Activated naive CD4-positive, alpha-beta T cell treated with anti-CD3 and anti-CD28 coated beads, Interleukin-2, amount 10 ng/mL, durations not matched to agents 7 days and 5 days (primary cell): ENCODE data around the gene FER1L5.
A peak's percentile ranks its signal among the peaks of the same experiment; 100 is the strongest.

Source experiments
- CTCF ChIA-PET: fragments of 350-600 bp; sonication (Branson Sonifier 250); formaldehyde crosslinking; loops from one replicate; lab custom pipeline; 2021; ENCODE audit warnings: antibody characterized with exemption; lab: Charles Lee
- DNase-seq: peaks from one replicate; pipeline ENCODE4 v3.0.0-alpha.2; 2020
- H3K27ac Mint-ChIP-seq: one replicate; pipeline ENCODE4 v1.8.0; 2021; ENCODE audit warnings: mild to moderate bottlenecking, moderate library complexity, mixed read lengths
- H3K27me3 Mint-ChIP-seq: one replicate; pipeline ENCODE4 v1.8.0; 2021; ENCODE audit warnings: mild to moderate bottlenecking, mixed read lengths
- H3K36me3 Mint-ChIP-seq: one replicate; pipeline ENCODE4 v1.8.0; 2021; ENCODE audit warnings: mixed read lengths
- H3K4me1 Mint-ChIP-seq: one replicate; pipeline ENCODE4 v1.8.0; 2021; ENCODE audit warnings: mixed read lengths
- H3K4me3 Mint-ChIP-seq: one replicate; pipeline ENCODE4 v1.8.0; 2021; ENCODE audit warnings: mild to moderate bottlenecking, moderate library complexity, mixed read lengths
- H3K9me3 Mint-ChIP-seq: one replicate; pipeline ENCODE4 v1.8.0; 2021; ENCODE audit warnings: mixed read lengths

Gene FER1L5

DNA sequence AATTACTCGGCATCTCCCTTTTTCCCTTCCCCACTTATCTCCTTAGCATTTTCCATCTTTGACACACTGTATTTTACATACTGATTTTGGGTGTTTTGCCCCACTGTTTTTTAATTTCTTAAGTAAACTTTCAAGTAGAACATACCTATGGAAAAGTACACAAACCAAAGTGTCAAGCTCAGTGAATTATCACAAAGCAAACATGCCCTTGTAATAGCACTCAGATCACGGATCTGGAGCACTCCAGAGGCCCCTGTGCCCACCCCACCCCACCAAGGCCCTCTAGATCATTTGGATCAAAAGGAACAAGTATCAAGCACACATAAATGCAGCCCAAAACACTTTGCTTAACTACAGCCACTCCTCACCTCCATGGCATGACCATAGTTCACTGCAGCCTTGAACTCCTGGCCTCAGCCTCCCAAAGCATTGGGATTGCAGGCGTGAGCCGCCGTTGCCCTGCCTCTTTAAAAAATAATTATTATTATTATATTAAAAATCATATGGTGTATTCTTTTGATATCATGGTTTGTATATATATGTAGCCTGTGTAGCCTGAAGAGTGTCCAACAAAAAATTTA is 38.1 kb downstream of the FER1L5 start:
- Mint-ChIP-seq H3K27me3 (peaks cover 21% of the 10 kb centered on the region), H3K4me1 (no peaks in the 10 kb centered on the region), H3K4me3 (no peak overlapping the region), H3K9me3 (no peaks in the 10 kb centered on the region), H3K27ac (no peak overlapping the region), H3K36me3 (no peaks in the 10 kb centered on the region)
- CTCF ChIA-PET, result no interaction called here
- no peak for DNase-seq

DNA sequence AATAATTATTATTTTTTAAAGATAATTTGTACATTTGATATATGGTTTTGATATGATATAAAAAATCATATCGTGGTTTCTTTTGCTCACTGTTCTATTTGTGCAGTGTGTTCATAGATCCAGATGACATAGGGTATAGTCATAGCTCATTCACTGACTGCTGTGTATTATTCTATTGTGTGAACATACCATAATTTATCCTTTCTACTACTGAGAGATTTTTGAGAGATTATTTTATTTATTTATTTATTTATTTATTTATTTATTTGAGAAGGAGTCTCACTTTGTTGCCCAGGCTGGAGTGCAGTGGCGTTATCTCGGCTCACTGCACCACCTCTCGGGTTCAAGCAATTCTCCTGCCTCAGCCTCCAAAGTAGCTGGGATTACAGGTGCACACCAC is 39.0 kb downstream of the FER1L5 start:
- CTCF ChIA-PET, result no interaction called here
- no peak for DNase-seq
- Mint-ChIP-seq H3K4me3 (no peak overlapping the region), H3K4me1 (no peaks in the 10 kb centered on the region), H3K27ac (no peak overlapping the region), H3K36me3 (no peaks in the 10 kb centered on the region), H3K27me3 (peaks cover 22% of the 10 kb centered on the region), H3K9me3 (no peaks in the 10 kb centered on the region)

DNA sequence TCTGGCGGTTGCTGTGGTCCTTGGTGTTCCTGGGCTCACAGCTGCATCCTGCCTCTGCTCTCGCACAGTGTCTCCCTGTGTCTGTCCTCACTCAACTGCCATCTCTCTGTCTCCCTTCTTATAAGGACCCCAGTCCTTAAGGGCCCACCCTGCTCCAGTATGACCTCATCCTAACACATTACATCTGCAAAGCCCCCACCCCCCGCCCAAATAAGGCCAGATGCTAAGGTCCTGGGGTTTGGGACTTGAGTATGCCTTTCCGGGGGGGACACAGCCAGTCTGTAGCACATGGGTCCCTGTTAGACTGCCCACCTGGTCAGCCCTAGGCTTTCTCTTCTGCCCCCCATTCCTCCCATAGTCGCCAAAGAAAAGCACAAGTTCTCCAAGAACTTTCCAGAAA is 40.7 kb downstream of the FER1L5 start:
- H3K4me3 Mint-ChIP-seq, result no peak overlapping the region
- H3K4me1 Mint-ChIP-seq, result no peaks in the 10 kb centered on the region
- peaks cover 27% of the 10 kb centered on the region for H3K27me3 Mint-ChIP-seq
- no peaks in the 10 kb centered on the region for H3K9me3 Mint-ChIP-seq
- no peak for DNase-seq
- no peak overlapping the region for H3K27ac Mint-ChIP-seq
- CTCF ChIA-PET, result no interaction called here
- H3K36me3 Mint-ChIP-seq, result no peaks in the 10 kb centered on the region

DNA sequence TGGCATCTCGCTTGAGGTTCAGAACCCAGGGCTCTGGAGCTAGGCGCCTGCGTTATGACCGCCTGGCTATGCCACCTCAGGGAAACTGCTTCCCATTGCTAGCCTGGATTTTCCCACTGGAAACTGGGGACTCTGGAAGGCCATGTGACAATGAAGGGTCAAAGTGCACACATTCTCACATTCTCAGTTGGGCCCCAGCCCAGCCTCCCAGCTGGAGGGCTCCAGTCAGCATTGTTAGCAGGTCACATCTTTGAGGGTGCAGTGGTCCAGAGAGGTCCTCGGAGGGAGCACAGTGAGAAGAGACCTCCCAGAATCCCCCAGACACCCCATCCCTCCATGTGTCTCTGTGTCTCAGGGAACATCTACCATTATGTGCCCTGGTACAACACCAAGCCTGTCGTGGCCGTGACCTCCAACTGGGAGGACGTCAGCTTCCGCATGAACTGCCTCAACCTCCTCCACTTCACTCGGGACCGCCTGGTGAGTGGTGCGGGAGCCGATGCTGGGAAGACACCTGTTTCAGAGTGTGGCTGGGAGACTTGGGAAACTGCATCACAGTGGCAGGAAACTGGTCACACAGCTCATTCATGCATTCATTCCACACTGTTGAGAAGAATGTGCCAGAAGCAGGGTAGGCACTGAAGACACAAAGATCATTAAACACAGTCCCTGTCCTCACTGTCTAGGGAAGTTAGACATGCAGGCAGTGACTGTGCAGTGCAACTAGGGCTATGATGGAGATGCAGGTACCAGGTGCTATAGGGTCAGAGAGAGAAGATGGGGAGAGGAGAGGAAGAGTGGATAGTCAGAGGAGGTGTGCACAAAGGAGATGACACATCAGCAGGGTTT is 41.6 kb downstream of the FER1L5 start:
- Mint-ChIP-seq H3K36me3 (no peaks in the 10 kb centered on the region), H3K27me3 (peaks cover 27% of the 10 kb centered on the region), H3K27ac (no peak overlapping the region), H3K4me3 (no peak overlapping the region), H3K9me3 (no peaks in the 10 kb centered on the region), H3K4me1 (no peaks in the 10 kb centered on the region)
- DNase-seq, result no peak
- CTCF ChIA-PET, result no interaction called here

DNA sequence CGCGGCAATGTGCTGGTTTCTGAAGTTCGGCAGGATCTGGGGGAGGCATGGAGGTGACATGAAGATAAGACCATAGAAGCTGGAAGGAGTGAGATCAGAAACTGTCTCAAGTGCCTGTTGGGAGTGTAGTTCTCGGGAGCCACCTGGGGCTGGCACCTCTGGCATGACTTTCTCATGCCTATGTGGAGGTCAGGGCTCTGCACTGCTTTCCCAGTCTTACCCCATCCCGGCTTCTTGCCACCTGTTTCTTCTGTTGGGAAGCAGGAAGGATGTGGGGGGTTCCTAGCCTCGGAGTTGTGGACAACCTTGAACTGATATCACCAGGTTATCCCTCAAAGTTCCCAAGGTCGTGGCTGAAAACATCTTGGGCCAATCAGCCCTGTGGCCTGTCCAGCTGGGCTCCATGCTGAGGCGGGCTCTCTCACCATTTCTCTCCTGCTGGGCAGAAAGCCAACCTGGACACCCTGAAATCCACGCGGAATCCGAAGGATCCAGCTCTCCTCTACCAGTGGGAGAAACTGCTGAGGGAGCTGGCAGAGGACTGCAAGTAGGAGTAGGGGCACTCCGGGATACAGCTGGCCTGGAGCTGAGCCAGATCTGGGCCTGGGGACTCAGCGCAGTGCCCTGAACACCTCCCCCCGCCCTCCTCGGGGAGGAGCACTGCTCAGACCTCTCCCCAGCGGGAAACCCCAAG is 42.5 kb downstream of the FER1L5 start:
- DNase-seq, result no peak
- H3K4me1 Mint-ChIP-seq, result no peaks in the 10 kb centered on the region
- H3K9me3 Mint-ChIP-seq, result no peaks in the 10 kb centered on the region
- H3K27ac Mint-ChIP-seq, result no peak overlapping the region
- H3K36me3 Mint-ChIP-seq, result no peaks in the 10 kb centered on the region
- peaks cover 27% of the 10 kb centered on the region for H3K27me3 Mint-ChIP-seq
- H3K4me3 Mint-ChIP-seq, result no peak overlapping the region
- CTCF ChIA-PET, result no interaction called here

DNA sequence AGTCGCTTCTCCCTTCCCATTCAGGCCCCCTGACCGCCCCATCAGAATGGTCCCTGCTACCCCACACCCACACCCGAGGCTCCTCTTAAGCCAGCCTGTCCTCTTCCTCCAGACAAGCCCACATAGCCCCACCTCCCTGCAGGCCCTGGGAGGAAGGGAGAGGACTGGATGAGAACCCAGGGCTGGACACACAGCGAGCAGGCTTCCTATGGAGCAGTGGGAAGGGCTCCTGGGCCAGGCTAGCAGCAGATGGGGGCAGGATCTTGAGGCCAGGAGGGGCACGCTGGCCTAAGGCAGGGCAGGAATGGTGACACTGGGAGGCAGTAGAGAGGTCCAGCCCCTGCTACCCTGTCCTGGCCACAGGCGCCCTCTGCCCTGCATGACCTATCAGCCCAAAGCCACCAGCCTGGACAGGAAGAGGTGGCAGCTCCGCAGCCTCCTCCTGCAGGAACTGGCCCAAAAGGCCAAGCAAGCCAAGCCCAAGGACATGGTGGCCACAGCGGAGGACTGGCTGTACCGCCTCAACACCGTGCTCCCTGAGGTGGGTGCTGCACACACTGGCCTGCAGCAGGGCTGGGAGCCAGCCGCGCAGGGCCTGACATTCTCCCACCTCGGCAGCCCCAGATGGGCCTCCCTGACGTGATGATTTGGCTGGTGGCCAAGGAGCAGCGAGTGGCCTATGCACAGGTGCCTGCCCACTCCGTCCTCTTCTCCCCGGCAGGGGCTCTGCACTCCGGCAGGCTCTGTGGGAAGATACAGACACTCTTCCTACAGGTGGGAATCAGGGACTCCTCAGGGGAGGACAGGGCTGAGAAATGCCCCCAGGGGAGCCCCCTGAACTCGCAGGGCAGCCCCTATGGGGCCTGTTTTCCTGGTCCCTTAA is 43.3 kb downstream of the FER1L5 start:
- no peak for DNase-seq
- H3K9me3 Mint-ChIP-seq, result no peaks in the 10 kb centered on the region
- no peak overlapping the region for H3K4me3 Mint-ChIP-seq
- no peaks in the 10 kb centered on the region for H3K4me1 Mint-ChIP-seq
- H3K27me3 Mint-ChIP-seq, result peaks cover 27% of the 10 kb centered on the region
- no peak overlapping the region for H3K27ac Mint-ChIP-seq
- no peaks in the 10 kb centered on the region for H3K36me3 Mint-ChIP-seq
- CTCF ChIA-PET, result no interaction called here

DNA sequence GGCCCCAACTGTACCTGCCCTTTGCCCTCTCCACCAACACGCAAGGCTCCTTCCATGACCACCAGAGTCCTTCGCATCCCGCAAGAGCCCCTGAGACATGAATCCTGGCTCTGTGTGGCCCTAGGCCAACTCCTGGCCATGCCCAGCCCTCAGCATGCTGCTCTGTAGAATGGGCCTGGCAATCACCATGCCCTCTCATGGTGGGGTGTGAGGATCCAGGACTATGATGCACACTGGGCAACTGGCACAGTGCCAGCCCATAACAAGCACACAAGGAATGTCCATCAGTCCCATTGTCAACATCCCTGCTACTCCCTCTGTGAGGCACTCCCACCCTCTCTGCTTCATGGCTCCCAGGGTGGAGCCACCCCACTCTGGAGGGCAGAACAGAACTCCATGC is 44.7 kb downstream of the FER1L5 start:
- Mint-ChIP-seq H3K9me3 (no peaks in the 10 kb centered on the region), H3K4me1 (no peaks in the 10 kb centered on the region), H3K4me3 (no peak overlapping the region), H3K27ac (peak overlapping the region; percentile 24), H3K27me3 (peaks cover 27% of the 10 kb centered on the region), H3K36me3 (no peaks in the 10 kb centered on the region)
- DNase-seq, result no peak
- CTCF ChIA-PET, result no interaction called here

DNA sequence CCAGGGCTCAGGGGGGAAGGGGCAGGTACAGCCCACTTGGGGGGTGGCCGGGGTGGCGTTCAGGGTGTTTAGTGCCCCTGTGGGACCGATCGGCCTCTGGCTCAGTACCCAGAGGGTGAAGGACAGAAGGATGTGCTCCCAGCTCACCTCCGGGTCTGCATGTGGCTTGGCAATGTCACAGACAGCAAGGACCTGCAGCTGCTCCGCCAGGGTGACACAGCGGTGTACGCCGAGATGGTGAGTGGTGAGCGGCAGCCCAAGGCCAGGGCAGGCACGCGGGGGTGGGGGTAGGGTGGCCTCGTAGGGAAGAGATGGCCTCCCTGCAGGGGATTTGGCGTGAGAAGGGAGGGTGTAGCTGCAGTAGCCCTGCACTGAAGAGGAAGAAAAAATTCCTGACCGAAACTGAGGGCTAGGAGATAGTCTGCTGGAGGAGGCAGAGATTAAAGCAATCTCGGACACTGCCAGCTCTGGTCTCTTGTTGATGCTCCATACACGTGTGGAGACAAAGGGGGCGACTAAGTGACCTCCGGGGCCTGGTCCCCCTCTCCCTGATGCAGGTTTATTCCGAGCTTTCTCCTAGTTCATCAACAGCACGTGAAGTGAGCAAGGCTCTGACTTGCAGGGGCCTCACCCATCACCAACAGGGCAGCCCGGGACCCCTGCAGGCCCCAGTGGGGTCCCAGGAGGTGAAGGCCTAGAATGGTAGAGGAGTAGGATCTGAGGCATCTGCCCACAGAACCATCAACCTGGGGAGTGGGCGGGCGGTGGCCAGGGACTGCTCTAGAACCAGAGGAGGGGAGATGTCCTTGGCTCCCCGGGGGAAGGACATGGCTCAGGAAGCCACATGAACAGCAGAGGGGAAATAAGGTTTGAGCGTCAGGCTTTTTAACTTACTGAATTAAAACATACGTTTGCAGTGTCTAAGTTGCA is 45.4 kb downstream of the FER1L5 start:
- CTCF ChIA-PET, result no interaction called here
- Mint-ChIP-seq H3K36me3 (no peaks in the 10 kb centered on the region), H3K9me3 (no peaks in the 10 kb centered on the region), H3K27ac (no peak overlapping the region), H3K27me3 (peaks cover 27% of the 10 kb centered on the region), H3K4me3 (no peak overlapping the region), H3K4me1 (no peaks in the 10 kb centered on the region)
- DNase-seq, result no peak

DNA sequence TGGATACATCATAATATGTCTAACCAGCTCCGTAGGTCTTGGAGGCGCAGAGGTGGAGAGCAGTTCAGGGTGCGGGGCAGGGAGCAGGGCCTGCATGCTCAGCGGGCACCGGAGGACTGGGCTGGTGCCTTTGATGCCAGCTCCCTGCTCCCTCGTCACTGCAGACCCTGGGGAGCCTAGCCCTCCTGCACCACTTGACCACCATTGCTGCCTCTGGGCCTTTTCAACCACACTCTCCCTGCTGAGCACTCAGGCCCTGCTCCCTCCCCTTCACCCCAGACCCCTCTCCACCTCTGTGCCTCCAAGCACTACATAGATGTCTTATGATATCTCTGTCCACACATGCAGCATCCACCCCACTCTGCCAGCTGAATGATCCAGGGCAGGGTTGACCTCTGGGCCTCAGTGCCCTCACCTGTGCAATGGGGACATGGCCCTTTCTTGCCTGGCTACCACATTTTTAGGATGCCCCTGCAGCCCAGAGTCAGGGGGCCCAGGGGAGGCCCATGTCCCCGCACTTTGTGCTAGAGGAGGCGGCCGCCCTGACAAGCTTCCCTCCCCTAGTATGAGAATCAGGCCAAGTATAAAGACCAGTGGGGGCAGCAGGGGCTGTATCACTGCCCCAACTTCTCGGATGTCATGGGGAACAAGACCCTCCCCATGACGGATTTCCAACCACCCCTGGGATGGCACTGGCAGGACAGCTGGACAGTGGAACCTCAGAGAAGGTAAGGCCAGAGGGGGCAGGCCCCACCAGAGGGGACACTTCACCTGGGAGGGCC is 46.3 kb downstream of the FER1L5 start:
- no peak overlapping the region for H3K4me3 Mint-ChIP-seq
- H3K36me3 Mint-ChIP-seq, result no peaks in the 10 kb centered on the region
- H3K9me3 Mint-ChIP-seq, result no peaks in the 10 kb centered on the region
- H3K27ac Mint-ChIP-seq, result no peak overlapping the region
- CTCF ChIA-PET, result no interaction called here
- H3K4me1 Mint-ChIP-seq, result no peaks in the 10 kb centered on the region
- H3K27me3 Mint-ChIP-seq, result peaks cover 20% of the 10 kb centered on the region
- DNase-seq, result no peak

DNA sequence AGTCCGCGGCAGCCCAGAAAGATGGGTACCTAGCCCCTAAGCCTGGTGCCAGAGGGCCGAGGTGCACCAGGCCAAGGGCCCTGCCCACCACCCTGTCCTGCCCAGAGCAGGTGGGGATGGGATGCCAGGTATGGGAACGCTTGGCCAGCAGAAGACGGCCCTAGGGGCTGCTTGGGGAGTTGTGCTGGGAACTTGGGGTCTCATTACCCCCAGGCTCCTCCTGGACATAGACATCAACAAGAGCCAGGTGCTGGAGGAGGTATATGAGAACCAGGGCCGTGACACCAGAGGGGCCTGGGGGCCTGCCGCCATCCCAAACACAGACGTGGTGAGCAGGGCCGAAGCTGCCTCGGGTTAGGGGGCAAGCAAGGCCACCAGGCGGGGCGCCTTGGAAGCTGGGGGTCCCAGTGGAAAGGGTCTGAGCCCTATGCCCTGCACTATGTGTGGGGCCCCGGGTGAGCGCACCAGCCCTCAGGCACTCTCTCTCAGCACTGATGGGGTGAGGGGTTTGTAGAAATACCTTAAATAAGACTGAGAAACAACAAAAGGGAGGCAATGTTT is 46.9 kb downstream of the FER1L5 start:
- Mint-ChIP-seq H3K27me3 (peaks cover 14% of the 10 kb centered on the region), H3K4me3 (no peak overlapping the region), H3K36me3 (no peaks in the 10 kb centered on the region), H3K9me3 (no peaks in the 10 kb centered on the region), H3K27ac (no peak overlapping the region), H3K4me1 (no peaks in the 10 kb centered on the region)
- CTCF ChIA-PET, result no interaction called here
- no peak for DNase-seq

DNA sequence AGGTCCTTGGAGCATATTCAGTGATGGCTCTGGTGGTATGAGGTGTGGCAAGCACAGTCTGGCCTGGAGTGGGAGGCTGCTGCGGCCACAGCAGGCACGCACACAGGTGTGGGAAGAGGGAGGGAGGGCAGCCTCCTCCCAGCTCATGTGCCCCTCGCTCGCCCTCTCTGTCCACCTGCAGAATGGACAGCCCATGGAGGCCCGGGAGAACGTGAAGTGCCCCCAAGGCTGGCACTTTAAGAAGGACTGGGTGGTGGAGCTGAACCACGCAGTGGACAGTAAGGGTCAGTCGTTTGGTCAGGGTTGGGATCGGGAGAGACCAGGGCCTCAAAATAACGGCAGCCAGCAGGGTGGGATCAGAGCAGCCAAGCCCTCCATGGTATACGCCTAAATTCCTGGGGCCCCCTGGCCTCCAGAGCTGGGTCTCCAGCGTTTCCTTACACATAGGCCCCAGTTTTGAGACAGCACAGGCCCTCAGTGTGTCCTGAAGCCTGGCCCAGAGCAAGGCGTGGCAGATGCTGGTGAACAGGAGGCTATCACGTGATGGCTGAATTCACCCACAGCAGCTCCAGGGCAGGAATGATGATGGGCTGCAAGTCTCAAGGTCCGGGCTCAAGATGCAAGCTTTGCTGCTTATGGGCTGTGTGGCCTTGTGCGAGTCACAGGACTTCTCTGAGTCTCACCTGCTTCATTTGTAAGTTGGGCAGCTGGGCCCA is 47.9 kb downstream of the FER1L5 start:
- no peaks in the 10 kb centered on the region for H3K36me3 Mint-ChIP-seq
- CTCF ChIA-PET, result no interaction called here
- H3K9me3 Mint-ChIP-seq, result no peaks in the 10 kb centered on the region
- no peak overlapping the region for H3K4me3 Mint-ChIP-seq
- H3K27ac Mint-ChIP-seq, result no peak overlapping the region
- H3K27me3 Mint-ChIP-seq, result peaks cover 8% of the 10 kb centered on the region
- H3K4me1 Mint-ChIP-seq, result no peaks in the 10 kb centered on the region
- no peak for DNase-seq

DNA sequence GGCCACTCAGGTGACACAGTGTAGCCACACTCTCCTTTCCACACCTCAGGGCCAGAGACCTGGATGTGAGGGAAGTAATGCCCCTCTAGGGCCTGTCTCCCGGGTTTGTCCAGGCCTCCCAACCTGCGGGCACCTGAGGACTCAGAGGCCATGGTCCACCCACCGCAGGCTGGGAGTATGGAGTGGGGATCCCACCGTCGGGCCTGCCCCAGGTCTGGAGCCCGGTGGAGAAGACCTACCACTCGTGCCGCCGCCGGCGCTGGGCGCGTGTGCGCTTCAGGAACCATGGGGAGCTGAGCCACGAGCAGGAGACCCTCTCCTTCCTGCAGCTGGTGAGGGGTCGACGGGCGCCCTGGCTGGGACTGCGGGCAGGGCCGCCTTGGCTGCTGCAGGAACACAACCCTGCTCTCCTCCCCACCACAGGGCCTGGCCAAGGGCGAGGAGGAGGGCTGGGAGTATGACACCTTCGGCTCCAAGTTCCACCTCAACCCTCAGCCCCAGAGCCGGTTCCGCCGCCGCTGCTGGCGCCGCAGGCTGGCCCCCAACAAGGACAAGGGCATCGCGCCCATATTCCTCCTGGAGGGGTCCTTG is 48.6 kb downstream of the FER1L5 start:
- H3K4me1 Mint-ChIP-seq, result no peaks in the 10 kb centered on the region
- DNase-seq, result no peak
- H3K27ac Mint-ChIP-seq, result no peak overlapping the region
- H3K36me3 Mint-ChIP-seq, result no peaks in the 10 kb centered on the region
- no peaks in the 10 kb centered on the region for H3K9me3 Mint-ChIP-seq
- H3K4me3 Mint-ChIP-seq, result no peak overlapping the region
- peaks cover 5% of the 10 kb centered on the region for H3K27me3 Mint-ChIP-seq
- CTCF ChIA-PET, result no interaction called here
